ENCODE results near the gene CYLD.
A peak's percentile ranks its signal among the peaks of the same experiment; 100 is the strongest.

CYLD gene

DNA sequence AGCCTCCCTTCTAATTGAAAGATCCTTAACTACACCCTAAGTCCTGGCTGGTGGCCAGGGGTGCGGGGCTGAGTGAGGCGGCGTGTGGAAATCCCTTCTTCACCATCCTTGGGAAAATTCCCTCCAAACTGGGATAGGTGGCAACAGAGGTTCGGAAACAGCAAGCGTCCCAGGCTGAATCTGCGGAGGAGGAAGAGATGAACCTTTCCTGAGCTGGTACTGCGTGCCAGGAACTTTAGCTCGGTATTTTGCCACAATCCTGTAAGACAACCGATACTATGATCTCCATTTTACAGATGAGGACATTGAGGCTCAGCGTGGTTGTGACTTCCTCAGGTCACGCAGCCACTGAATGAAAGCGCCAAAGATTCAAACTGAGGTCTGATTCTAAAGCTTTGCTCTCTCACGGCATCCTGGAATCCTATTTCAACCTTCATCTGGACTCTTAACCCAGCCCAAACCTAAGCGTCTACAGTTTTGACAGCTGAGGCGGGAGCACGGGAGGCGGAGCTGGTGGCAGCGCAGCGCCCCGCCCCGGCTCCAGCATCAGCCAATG is 583 bp upstream of the CYLD start:
- no peak for DNase-seq

- DNase-seq, result peak; percentile 54
These were observed 802 bp downstream of the CYLD start for GRCh38 chr16:50742576-50743200.

DNA sequence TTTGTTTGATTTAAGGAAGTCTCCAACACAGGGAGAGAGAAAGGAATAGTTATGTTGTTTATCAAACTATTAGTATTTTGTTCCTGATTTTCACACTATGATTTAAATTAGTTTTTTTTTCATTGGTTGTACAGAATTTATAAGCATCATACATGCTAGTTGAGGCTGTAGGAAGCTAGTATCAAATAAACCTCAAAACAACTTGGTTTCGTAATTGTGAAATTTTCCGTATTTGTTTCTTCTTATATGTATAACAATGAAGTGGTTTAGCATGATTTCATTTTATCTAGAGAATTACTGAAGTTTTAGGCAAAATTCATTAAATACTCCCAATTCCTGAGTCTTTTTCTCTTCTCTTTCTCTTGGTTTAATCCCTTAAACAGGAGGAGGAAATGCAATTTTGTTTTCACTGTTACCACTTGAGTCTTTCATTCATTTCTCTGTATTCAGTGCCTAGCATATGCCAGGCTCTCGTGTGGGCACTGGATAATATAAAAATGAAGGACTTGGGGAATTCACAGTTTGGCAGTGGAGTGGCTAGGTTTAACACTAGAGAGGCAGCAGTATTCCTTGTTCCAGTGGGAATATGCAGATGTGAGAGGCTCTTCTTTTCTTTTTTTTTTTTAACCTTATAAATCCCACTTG is 1.8 kb downstream of the CYLD start:
- no peak for DNase-seq

DNA sequence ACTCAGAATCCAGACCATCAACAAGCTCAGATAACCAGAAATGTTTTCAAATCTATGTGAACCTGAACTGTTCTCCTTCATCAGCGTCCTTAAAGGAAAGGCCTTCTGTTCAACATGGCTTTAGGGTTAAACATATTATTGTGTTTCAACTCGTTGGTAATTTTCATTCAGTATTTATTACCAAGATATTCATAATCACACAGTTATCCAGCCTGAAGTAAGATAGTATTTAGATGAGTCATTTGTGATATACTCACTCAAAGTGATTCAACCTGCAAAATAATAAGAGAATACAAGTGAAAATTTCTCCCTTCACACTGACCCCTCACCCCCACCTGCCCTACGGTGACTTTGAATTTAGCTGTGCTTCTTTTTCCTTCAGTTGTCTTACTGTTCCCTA is 3.0 kb downstream of the CYLD start:
- DNase-seq, result peak; percentile 42

DNA sequence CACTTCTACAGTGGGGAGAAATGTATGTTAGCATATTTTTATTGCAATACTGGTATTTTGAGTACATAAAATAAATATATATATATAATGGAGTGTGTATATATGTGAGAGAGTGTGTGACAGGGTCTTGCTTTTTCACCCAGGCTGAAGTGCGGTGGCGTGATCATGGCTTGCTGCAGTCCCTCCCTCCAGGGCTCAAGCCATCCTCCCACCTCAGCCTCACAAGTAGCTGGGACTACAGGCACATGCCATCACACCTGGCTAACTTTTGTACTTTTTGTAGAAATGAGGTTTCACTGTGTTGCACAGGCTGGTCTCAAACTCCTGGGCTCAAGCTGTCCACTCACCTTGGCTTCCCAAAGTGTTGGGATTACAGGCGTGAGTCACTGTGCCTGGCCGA is 4.1 kb downstream of the CYLD start:
- DNase-seq, result no peak

DNA sequence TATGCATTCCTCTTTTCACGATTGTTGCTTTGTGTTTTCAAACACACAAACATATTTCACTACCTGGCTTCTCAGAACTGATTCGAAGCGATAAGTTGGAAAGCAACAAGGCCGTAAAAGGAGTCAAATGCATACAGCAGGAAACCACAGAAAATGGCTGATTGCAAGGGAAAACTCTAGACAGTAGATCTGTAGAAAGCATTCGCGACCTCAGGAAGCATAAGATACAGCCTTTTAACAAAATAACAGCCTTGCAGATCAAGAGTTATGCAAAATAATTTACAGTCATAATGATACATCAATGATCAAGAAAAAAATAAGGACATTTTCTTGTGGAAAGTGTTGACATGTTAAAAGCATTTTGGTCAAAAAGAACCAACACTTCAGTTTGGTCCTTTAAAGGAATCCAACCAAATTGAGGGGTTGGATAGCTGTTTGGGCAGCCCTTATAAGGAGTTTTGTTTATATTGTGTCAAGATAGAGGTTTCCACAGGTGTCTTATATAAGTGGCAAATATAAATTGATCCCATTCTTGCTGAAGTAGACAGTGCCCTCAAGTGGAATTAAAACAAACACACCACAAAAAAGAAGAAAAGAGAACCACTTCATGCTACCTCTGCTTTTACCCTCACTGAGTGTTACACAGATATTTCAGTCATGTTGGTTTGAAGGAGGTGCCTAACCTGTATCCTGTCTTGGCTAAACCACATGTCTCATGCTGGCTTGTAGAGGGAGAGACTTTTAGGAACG is 5.5 kb downstream of the CYLD start:
- DNase-seq, result peak; percentile 81

DNA sequence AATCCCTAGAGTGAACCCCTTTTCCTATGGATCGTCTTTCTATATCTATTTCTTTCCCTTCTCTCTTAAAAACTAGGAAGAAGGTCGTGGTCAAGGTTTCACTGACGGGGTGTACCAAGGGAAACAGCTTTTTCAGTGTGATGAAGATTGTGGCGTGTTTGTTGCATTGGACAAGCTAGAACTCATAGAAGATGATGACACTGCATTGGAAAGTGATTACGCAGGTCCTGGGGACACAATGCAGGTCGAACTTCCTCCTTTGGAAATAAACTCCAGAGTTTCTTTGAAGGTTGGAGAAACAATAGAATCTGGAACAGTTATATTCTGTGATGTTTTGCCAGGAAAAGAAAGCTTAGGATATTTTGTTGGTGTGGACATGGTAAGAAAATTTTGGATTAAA is 9.6 kb downstream of the CYLD start:
- DNase-seq, result no peak

DNA sequence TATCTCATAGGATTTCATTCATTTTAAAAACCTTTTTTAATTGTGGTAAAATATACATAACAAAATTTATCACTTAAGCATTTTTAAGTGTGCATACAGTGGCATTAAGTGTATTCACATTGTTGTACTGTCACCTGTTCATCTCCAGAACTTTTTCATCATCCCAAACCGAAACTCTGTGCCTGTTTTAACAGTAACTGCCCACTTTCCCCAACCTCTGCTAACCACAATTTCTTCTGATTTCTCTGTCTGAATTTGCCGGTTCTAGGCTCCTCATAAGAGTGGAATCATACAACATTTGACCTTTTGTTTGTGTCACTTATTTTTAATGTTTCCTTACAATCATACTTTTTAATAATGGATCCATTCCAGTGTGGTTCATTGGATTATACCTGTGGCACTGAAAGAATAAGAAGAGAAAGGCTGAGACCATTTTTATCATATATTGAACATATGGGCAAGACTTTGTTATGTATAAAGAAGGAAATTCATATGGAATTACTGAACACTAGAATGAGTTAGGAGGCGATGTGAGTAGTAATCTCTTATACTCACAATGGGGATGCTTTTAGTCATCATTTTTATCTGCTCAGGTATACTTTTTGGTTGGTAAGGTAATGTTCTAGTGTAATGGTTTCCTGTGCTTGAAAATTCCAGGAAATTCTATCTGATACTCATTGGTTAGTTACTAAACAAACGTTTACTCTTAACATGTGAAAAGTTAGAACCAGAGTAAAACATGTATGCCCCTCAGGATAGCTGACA is 10.8 kb downstream of the CYLD start:
- no peak for DNase-seq

DNA sequence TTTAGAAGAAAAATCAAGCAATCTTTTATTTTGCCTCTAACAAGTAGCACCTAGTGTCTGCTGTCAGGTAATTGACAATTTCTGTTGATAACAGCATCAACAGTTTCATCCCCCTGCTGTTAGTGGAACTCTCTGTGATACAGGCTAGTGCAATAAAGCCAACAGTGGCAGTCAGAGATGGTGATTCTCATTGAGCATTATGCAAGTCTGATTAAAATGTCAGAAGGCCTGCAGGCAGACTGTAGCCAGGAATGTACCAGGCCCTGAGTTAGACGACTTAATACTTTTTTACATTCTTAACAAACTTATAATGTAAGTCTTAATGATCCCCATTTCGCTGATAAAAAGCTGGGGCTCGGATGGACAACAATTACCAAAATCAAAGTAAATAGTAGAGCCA is 14.6 kb downstream of the CYLD start:
- no peak for DNase-seq

- DNase-seq, result no peak
These were observed 19.4 kb downstream of the CYLD start for GRCh38 chr16:50761267-50761666.

DNA sequence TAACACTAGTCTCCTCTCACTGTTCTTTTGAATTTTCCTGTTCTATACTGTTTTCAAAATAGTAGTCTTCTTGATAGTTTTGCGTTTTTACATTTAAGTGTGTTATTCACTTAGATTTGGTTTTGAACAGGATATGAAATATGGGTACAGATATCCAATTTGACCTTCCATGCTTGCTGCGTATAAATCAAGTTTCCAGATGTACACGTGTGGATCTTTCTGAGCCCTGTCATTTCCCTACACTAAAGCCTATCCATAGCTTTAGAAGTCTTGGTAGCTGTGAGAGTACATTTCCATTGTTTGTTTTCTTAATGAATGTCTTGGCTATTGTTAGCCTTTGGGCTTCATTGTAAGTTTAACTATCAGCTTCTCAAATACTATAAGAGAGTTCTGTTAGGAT is 20.4 kb downstream of the CYLD start:
- DNase-seq, result no peak

DNA sequence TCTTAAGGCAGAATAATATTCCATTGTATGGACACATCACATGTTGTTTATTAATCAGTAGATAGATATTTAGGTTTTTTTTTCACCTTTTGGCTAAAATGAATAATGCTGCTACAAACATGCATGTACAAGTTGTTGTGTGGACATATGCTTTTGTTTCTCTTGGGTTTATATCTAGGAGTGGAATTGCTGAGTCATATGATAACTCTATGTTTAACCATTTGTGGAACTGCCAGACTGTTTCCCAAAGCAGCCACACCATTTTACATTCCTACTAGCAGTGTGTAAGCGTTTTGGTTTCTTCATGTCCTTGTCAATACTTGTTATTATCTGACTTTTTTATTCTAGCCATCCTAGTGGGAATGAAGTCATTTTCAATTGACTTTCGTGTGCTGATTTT is 21.3 kb downstream of the CYLD start:
- no peak for DNase-seq

DNA sequence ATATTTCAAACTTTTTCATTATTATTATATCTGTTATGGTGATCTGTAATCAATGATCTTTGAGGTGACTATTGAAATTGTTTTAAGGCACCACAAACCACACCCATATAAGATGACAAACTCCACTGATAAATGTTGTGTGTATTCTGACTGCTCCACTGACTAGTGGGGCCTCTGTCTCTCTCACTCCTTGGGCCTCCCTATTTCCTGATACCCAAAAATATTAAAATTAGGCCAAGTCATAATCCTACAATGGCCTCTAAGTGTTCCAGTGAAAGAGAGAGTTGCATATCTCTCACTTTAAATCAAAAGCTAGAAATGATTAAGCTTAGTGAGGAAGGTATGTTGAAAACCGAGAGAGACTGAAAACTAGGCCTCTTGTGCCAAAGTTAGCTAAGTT is 23.4 kb downstream of the CYLD start:
- no peak for DNase-seq

GRCh38 chr16:50765861-50766260 is 24.0 kb downstream of the CYLD start:
- no peak for DNase-seq

DNA sequence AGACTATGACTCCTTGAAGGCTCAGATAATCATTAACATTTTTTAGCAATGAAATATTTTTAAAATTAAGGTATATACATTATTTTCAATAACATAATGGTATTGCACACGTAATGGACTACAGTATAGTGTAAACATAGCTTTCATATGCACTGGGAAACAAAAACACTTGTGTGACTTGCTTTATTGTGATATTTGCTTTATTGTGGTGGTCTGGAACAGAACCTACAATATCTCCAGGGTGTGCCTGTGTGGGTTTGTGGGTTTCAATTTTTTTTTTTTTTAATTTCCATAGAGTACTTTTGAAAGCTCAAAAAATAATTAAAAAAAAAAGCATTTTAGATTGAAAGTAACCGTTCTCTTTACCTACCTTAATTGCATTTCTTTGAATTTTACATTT is 25.3 kb downstream of the CYLD start:
- no peak for DNase-seq

- no peak for DNase-seq
These were observed 29.5 kb downstream of the CYLD start for GRCh38 chr16:50771366-50771765.

DNA sequence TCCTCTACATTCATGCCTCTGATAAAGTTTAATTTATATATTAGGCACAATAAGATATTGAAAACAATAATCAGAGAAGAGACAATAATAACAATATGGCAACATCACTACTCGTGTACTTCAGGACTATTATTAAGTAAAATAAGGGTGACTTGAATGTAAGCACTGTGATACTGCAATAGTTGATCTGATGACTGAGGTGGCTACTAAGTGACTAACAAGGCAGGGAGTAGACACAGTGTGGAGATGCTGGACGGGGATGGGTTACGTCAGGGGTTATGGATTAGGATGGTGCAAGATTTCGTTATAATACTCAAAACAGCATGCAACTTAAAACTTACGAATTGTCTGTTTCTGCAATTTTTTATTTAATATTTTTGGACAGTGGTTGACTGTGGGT is 32.5 kb downstream of the CYLD start:
- DNase-seq, result no peak

DNA sequence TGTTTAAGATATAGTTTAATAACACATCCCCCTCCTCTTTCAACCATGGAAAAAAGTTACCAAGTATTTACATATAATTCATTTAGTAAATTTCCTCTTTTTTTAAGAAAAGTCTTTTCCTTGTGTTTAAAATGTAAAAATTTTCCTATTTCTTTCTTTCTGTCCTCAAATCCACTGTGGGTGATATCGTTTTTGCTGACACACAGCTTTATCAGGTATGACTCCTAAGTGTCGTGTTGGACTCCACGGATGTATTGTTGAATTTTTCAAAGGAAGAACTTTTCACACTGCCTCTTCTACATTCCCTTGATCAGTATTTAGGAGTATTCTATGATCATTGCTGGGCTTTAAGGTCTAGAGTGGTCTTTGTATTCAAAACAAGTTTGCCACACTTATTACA is 33.1 kb downstream of the CYLD start:
- DNase-seq, result no peak

GRCh38 chr16:50776037-50776436 is 34.2 kb downstream of the CYLD start:
- no peak for DNase-seq

DNA sequence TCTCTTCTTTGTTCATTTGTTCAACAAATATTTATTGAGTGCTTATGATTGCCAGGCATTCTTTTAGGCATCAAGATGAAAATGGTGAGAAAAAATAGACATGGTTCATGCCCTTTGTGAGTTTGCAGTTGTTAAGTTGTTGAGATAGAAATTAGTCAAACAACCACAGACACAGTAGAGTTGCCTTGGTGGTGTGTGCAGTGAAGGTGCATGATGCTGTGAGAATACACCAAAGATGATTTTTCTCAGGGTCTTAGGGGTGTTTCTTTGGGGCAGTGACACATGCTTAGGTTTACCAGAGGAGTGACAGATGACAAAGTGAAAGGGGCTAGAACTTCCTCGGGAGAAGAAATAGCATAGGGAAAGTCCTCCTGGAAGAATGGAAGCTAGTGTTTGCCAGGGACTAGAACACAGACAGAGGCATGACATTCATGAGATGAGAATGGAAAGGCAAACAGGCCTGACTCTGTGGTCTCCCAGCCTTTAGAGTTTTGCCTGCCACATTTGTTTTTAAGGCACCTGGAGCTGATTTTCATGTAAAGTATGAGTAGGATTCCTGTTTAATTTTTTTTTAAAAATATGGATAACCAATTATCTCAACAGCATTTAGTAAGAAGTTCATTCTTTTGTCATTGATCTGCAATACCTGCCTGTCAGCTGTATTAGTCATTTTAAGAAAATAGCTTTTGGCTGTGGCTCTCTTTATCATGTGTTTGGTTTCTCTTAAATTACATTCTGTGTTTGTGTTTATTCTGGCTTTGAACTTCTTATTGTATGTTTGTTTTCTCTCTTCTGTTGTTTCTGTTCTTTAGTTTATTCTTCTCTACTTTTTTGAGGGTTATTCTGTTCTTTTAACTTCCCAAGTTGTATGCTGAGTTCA is 36.6 kb downstream of the CYLD start:
- no peak for DNase-seq

- peak; percentile 27 for DNase-seq
These were observed 39.2 kb downstream of the CYLD start for GRCh38 chr16:50781043-50781442.

- DNase-seq, result peak; percentile 32
These were observed 39.6 kb downstream of the CYLD start for GRCh38 chr16:50781518-50781917.
